HCT116 (cell line): ENCODE measurements around the gene TTC32. TPM values are rescaled to one million over a fixed set of nuclear protein-coding genes. Genes with fewer than 3 reads are reported as not detected.

Experiments
- ATAC-seq: fragments of 200-7000 bp; cut with Tn5 transposase; 2 replicates; pipeline ENCODE4 v1.9.1; 2020; ENCODE audit warnings: mild to moderate bottlenecking, moderate library complexity
- BruUV-seq: library from RNA; stranded (reverse); fragments of 400-500 nt; replicated peaks from 2 replicates; lab custom pipeline; 2021; lab: Mats Ljungman, UMichigan
- CTCF ChIA-PET: fragments of 300-600 bp; sonication (Branson Sonifier 250); formaldehyde crosslinking; loops from one replicate; lab custom pipeline; 2021; ENCODE audit warnings: antibody characterized with exemption; lab: Charles Lee
- POLR2A ChIA-PET: fragments of 300-600, 350-600 bp; sonication (Branson Sonifier 250); formaldehyde crosslinking; loops from one replicate; lab custom pipeline; 2021; ENCODE audit warnings: antibody characterized with exemption; lab: Charles Lee
- RAD21 ChIA-PET, 2 experiments: fragments of 300-600 bp; sonication (Branson Sonifier 250); formaldehyde crosslinking; loops; one replicate each; lab custom pipeline; 2023; ENCODE audit warnings: low total read pairs in 2 of 2; ENCODE audit not compliant: uncharacterized antibody in 2 of 2, unreplicated experiment in 2 of 2, low non-redundant PET in 1 of 2; lab: Charles Lee
- DNase-seq: peaks from one replicate; pipeline ENCODE4 v3.0.0-alpha.2; 2010; ENCODE audit warnings: low read depth, low spot score
- H2AFZ ChIP-seq: fragments of 200-600 bp; shearing (Covaris generic), sonication (generic); 2 replicates; pipeline ENCODE4 v1.6.1; 2017; ENCODE audit warnings: low read depth, mixed run types, mixed read lengths, antibody characterized with exemption, low read length; ENCODE audit not compliant: poor library complexity, severe bottlenecking
- H3K27ac ChIP-seq: 2 replicates; pipeline ENCODE4 v1.5.1; 2012; ENCODE audit warnings: low read depth, low read length
- H3K27me3 ChIP-seq: fragments of 200-600 bp; sonication (generic); 2 replicates; pipeline ENCODE4 v1.6.1; 2016; ENCODE audit warnings: mixed run types, low read length, mixed read lengths; ENCODE audit not compliant: insufficient read depth
- H3K36me3 ChIP-seq, 2 experiments: fragments of 200-500 bp in 1 of 2; fragments of 200-600 bp in 1 of 2; sonication (Bioruptor generic) in 1 of 2; sonication (generic) in 1 of 2; 2 replicates each; pipeline versions ENCODE4 v1.5.1 to v1.6.1; 2014 to 2016; ENCODE audit warnings: low read length in 2 of 2, inconsistent platforms in 1 of 2, mixed read lengths in 1 of 2, mixed run types in 1 of 2; ENCODE audit not compliant: insufficient read depth in 2 of 2, control insufficient read depth in 1 of 2
- H3K4me1 ChIP-seq, 2 experiments: fragments of 200-600 bp in 1 of 2; sonication (generic) in 1 of 2; 2 replicates each; pipeline versions ENCODE4 v1.5.1 to v1.6.1; 2012 to 2017; ENCODE audit warnings: low read length in 2 of 2, inconsistent platforms in 1 of 2, mild to moderate bottlenecking in 1 of 2, mixed read lengths in 1 of 2, mixed run types in 1 of 2, moderate library complexity in 1 of 2; ENCODE audit not compliant: insufficient read depth in 2 of 2, control insufficient read depth in 1 of 2
- H3K4me2 ChIP-seq: fragments of 200-600 bp; sonication (generic); 2 replicates; pipeline ENCODE4 v1.6.1; 2017; ENCODE audit warnings: mixed run types, low read length, mixed read lengths
- H3K4me3 ChIP-seq, 2 experiments: fragments of 200-600 bp in 1 of 2; sonication (generic) in 1 of 2; replicated peaks in 1 of 2; 2 replicates each; pipeline ENCODE4 v1.5.1; 2011 to 2016; ENCODE audit warnings: low read length in 2 of 2, control low read depth in 1 of 2, low read depth in 1 of 2, mild to moderate bottlenecking in 1 of 2, mixed read lengths in 1 of 2, mixed run types in 1 of 2
- H3K79me2 ChIP-seq: fragments of 200-600 bp; sonication (generic); 2 replicates; pipeline ENCODE4 v1.6.1; 2017; ENCODE audit warnings: mild to moderate bottlenecking, mixed run types, low read length, moderate library complexity, mixed read lengths; ENCODE audit not compliant: insufficient read depth
- H3K9ac ChIP-seq: fragments of 200-600 bp; sonication (generic); 2 replicates; pipeline ENCODE4 v1.6.1; 2016; ENCODE audit warnings: low read length, mixed read lengths
- H3K9me2 ChIP-seq: fragments of 200-600 bp; sonication (generic), shearing (Covaris generic); 2 replicates; pipeline ENCODE4 v1.6.1; 2017; ENCODE audit warnings: mixed run types, mild to moderate bottlenecking, moderate library complexity; ENCODE audit not compliant: insufficient read depth
- H3K9me3 ChIP-seq, 2 experiments: fragments of 200-500 bp in 1 of 2; fragments of 200-600 bp in 1 of 2; sonication (Bioruptor generic) in 1 of 2; sonication (generic) in 1 of 2; 2 replicates each; pipeline ENCODE4 v1.6.1; 2014 to 2017; ENCODE audit warnings: low read length in 2 of 2, mixed read lengths in 2 of 2, inconsistent platforms in 1 of 2, low read depth in 1 of 2, mild to moderate bottlenecking in 1 of 2, mixed run types in 1 of 2, moderate library complexity in 1 of 2; ENCODE audit not compliant: control insufficient read depth in 1 of 2, insufficient read depth in 1 of 2
- H4K20me1 ChIP-seq: fragments of 200-600 bp; sonication (generic), shearing (Covaris generic); 2 replicates; pipeline ENCODE4 v1.6.1; 2017; ENCODE audit warnings: mixed run types, mild to moderate bottlenecking, moderate library complexity; ENCODE audit not compliant: insufficient read depth
- ATF3 ChIP-seq: IDR thresholded peaks from 2 replicates; pipeline ENCODE4 v1.6.1; 2012
- CBX3 ChIP-seq: IDR thresholded peaks from 2 replicates; pipeline ENCODE4 v1.6.1; 2012; ENCODE audit warnings: low read depth
- CEBPB ChIP-seq: IDR thresholded peaks from 2 replicates; pipeline ENCODE4 v1.6.1; 2012; ENCODE audit warnings: low read depth
- EGR1 ChIP-seq: IDR thresholded peaks from 2 replicates; pipeline ENCODE4 v1.6.1; 2012; ENCODE audit warnings: low read depth
- EZH2 ChIP-seq: fragments of 200-600 bp; sonication (generic); IDR thresholded peaks from 2 replicates; pipeline ENCODE4 v1.6.1; 2017; ENCODE audit warnings: antibody characterized with exemption, mixed run types
- EZH2phosphoT487 ChIP-seq: fragments of 200-600 bp; IDR thresholded peaks from 2 replicates; pipeline ENCODE4 v1.6.1; 2018; ENCODE audit warnings: antibody characterized with exemption, borderline replicate concordance
- FOSL1 ChIP-seq: IDR thresholded peaks from 2 replicates; pipeline ENCODE4 v1.6.1; 2012; ENCODE audit warnings: low read depth
- JUND ChIP-seq: IDR thresholded peaks from 2 replicates; pipeline ENCODE4 v1.6.1; 2012
- POLR2A ChIP-seq: IDR thresholded peaks from 2 replicates; pipeline ENCODE4 v1.7.0; 2011; ENCODE audit warnings: borderline replicate concordance; ENCODE audit not compliant: insufficient read depth, insufficient read length; ENCODE audit errors: extremely low read depth
- POLR2AphosphoS5 ChIP-seq: IDR thresholded peaks from 2 replicates; pipeline ENCODE4 v1.6.1; 2011; ENCODE audit warnings: mild to moderate bottlenecking, low read depth, low read length, moderate library complexity
- RAD21 ChIP-seq: IDR thresholded peaks from 2 replicates; pipeline ENCODE4 v1.6.1; 2012; ENCODE audit warnings: low read depth, mild to moderate bottlenecking
- REST ChIP-seq: IDR thresholded peaks from 2 replicates; pipeline ENCODE4 v1.6.1; 2012; ENCODE audit warnings: low read depth
- SP1 ChIP-seq: IDR thresholded peaks from 2 replicates; pipeline ENCODE4 v1.6.1; 2012; ENCODE audit warnings: low read depth
- SRF ChIP-seq: IDR thresholded peaks from 2 replicates; pipeline ENCODE4 v1.6.1; 2012; ENCODE audit warnings: low read depth
- TCF7L2 ChIP-seq: IDR thresholded peaks from 2 replicates; pipeline ENCODE4 v1.7.0; 2011; ENCODE audit warnings: borderline replicate concordance, inconsistent platforms; ENCODE audit not compliant: insufficient read depth, insufficient read length; ENCODE audit errors: extremely low read depth
- ZNF274 ChIP-seq: fragments of 200-500 bp; sonication (Bioruptor generic); IDR thresholded peaks from 2 replicates; pipeline ENCODE4 v1.6.1; 2014; ENCODE audit warnings: mild to moderate bottlenecking, low read depth, low read length, inconsistent platforms
- intact Hi-C: fragments of 100-400 bp; cut with micrococcal nuclease; formaldehyde crosslinking; loops from 2 replicates; pipeline ENCODE4 v1.10.0; 2022
- total RNA-seq: library from RNA; stranded (reverse); gene quantifications from one replicate; pipeline ENCODE4 v1.2.1, GENCODE V29; 2021; ENCODE audit not compliant: unreplicated experiment
- TF ChIP-seq, protein P1 (sequence below): IDR thresholded peaks from 2 replicates; pipeline ENCODE4 v1.6.1; 2012

TTC32 gene
- total RNA-seq, 1 experiment from 2014 or later: 6.3 TPM

GRCh38 chr2:19949071-19949470, 47.3 kb upstream of the TTC32 start:
- no peak overlapping the region for H2AFZ ChIP-seq
- H3K4me1 ChIP-seq: no peaks in the 10 kb centered on the region
- no TSS peak for BruUV-seq
- H3K9me2 ChIP-seq: no peaks in the 10 kb centered on the region
- no peaks in the 10 kb centered on the region for H3K9me3 ChIP-seq
- ATAC-seq: no peak
- no peaks in the 10 kb centered on the region; a peak in 1 of 4 replicates for H3K36me3 ChIP-seq
- no peak overlapping the region for H3K9ac ChIP-seq
- POLR2A ChIA-PET: no interaction called here
- H3K79me2 ChIP-seq: no peaks in the 10 kb centered on the region
- no peak overlapping the region for H3K27ac ChIP-seq
- CTCF ChIA-PET: interaction anchor here (0.7 kb wide), 1 partner anchor 145 kb away, joined by 3 read pairs; no protein-coding TSS in a partner anchor
- intact Hi-C loops: no loop called here
- no peak overlapping the region for H3K4me3 ChIP-seq
- DNase-seq: no peak
- H3K4me2 ChIP-seq: no peak overlapping the region
- TF ChIP-seq FOSL1 (no peak), CBX3 (no peak), TCF7L2 (no peak), EGR1 (no peak), SRF (no peak), RAD21 (no peak), ZNF274 (no peak), JUND (no peak), POLR2AphosphoS5 (no peak), POLR2A (no peak), REST (no peak), EZH2 (no peak), SP1 (no peak), CEBPB (no peak), ATF3 (no peak), EZH2phosphoT487 (no peak)
- TF ChIP-seq, protein P1, sequence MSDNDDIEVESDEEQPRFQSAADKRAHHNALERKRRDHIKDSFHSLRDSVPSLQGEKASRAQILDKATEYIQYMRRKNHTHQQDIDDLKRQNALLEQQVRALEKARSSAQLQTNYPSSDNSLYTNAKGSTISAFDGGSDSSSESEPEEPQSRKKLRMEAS: no peak
- no peaks in the 10 kb centered on the region for H3K27me3 ChIP-seq
- RAD21 ChIA-PET: no interaction called here
- H4K20me1 ChIP-seq: no peaks in the 10 kb centered on the region
